IMR-90 (cell line): ENCODE results near the gene STK32A. TPM values are rescaled to one million over a fixed set of nuclear protein-coding genes. Genes with fewer than 3 reads are reported as not detected.
A peak's percentile ranks its signal among the peaks of the same experiment; 100 is the strongest.

Experiments used
- ATAC-seq: fragments of 200-7000 bp; cut with Tn5 transposase; 2 replicates; pipeline ENCODE4 v1.9.1; 2020; ENCODE audit warnings: low read depth, mild to moderate bottlenecking, moderate library complexity
- BruUV-seq: library from RNA; stranded (reverse); fragments of 400-500 nt; replicated peaks from 2 replicates; lab custom pipeline; 2021; lab: Mats Ljungman, UMichigan
- CTCF ChIA-PET: fragments of 300-600 bp; formaldehyde crosslinking; extraction: SDS; loops from one replicate; lab custom pipeline; 2021; ENCODE audit warnings: antibody characterized with exemption; lab: Yijun Ruan, JAX
- POLR2A ChIA-PET: fragments of 300-600 bp; sonication (Branson Sonifier 250); formaldehyde crosslinking; loops from one replicate; lab custom pipeline; 2022; ENCODE audit warnings: antibody characterized with exemption; ENCODE audit not compliant: unreplicated experiment; lab: Charles Lee
- DNase-seq: peaks from one replicate; pipeline ENCODE4 v3.0.0; 2013
- H2AFZ ChIP-seq: replicated peaks from 2 replicates; pipeline ENCODE3; 2013; ENCODE audit warnings: low read length, mild to moderate bottlenecking; ENCODE audit not compliant: poor library complexity
- H2AK5ac ChIP-seq: 2 replicates; pipeline ENCODE4 v1.6.1; 2013; ENCODE audit warnings: low read depth, low read length, inconsistent platforms
- H2AK9ac ChIP-seq: replicated peaks from 2 replicates; pipeline ENCODE3; 2013; ENCODE audit warnings: mild to moderate bottlenecking, low read depth, low read length, moderate library complexity; ENCODE audit not compliant: poor library complexity
- H2BK120ac ChIP-seq: 2 replicates; pipeline ENCODE4 v1.6.1; 2013; ENCODE audit warnings: low read depth, low read length, inconsistent platforms
- H2BK15ac ChIP-seq: 3 replicates; pipeline ENCODE4 v1.6.1; 2013; ENCODE audit warnings: low read depth, low read length, inconsistent platforms
- H2BK20ac ChIP-seq: 2 replicates; pipeline ENCODE4 v1.6.1; 2013; ENCODE audit warnings: low read depth, mild to moderate bottlenecking, inconsistent platforms, low read length, moderate library complexity
- H2BK5ac ChIP-seq: 2 replicates; pipeline ENCODE4 v1.6.1; 2013; ENCODE audit warnings: mild to moderate bottlenecking, low read depth, low read length, inconsistent platforms; ENCODE audit not compliant: poor library complexity, severe bottlenecking
- H3K14ac ChIP-seq: replicated peaks from 2 replicates; pipeline ENCODE4 v1.6.1; 2013; ENCODE audit warnings: low read depth, low read length, inconsistent platforms
- H3K18ac ChIP-seq: 2 replicates; pipeline ENCODE4 v1.6.1; 2013; ENCODE audit warnings: low read depth, low read length, control low read depth
- H3K23ac ChIP-seq: 2 replicates; pipeline ENCODE4 v1.6.1; 2013; ENCODE audit warnings: low read depth, low read length, inconsistent platforms
- H3K27ac ChIP-seq: 2 replicates; pipeline ENCODE4 v1.5.1; 2013; ENCODE audit warnings: mild to moderate bottlenecking, control low read depth, low read length; ENCODE audit not compliant: insufficient read depth
- H3K27me3 ChIP-seq: 2 replicates; pipeline ENCODE4 v1.6.1; 2013; ENCODE audit warnings: low read length; ENCODE audit not compliant: control insufficient read depth, insufficient read depth
- H3K36me3 ChIP-seq: 2 replicates; pipeline ENCODE4 v1.6.1; 2013; ENCODE audit warnings: low read length, mixed read lengths; ENCODE audit not compliant: control insufficient read depth, insufficient read depth
- H3K4ac ChIP-seq: 2 replicates; pipeline ENCODE4 v1.6.1; 2013; ENCODE audit warnings: low read depth, low read length, inconsistent platforms
- H3K4me1 ChIP-seq: 2 replicates; pipeline ENCODE4 v1.6.1; 2013; ENCODE audit warnings: low read length, mixed read lengths; ENCODE audit not compliant: control insufficient read depth, insufficient read depth
- H3K4me2 ChIP-seq: 2 replicates; pipeline ENCODE4 v1.6.1; 2013; ENCODE audit warnings: low read depth, mild to moderate bottlenecking, control low read depth, low read length, moderate library complexity
- H3K4me3 ChIP-seq: 2 replicates; pipeline ENCODE4 v1.5.1; 2013; ENCODE audit warnings: low read depth, mild to moderate bottlenecking, control low read depth, low read length, moderate library complexity; ENCODE audit not compliant: insufficient read depth
- H3K56ac ChIP-seq: 2 replicates; pipeline ENCODE4 v1.6.1; 2013; ENCODE audit warnings: low read length, inconsistent platforms; ENCODE audit not compliant: insufficient read depth; ENCODE audit errors: extremely low read depth
- H3K79me1 ChIP-seq, 2 experiments: 2 replicates each; pipeline ENCODE4 v1.6.1; 2013; ENCODE audit warnings: low read length in 2 of 2, inconsistent platforms in 1 of 2, low read depth in 1 of 2
- H3K9ac ChIP-seq: 2 replicates; pipeline ENCODE4 v1.6.1; 2013; ENCODE audit warnings: low read depth, low read length, control low read depth
- H3K9me1 ChIP-seq: 2 replicates; pipeline ENCODE4 v1.6.1; 2013; ENCODE audit warnings: low read length, inconsistent platforms; ENCODE audit not compliant: insufficient read depth
- H3K9me3 ChIP-seq: 2 replicates; pipeline ENCODE4 v1.6.1; 2013; ENCODE audit warnings: low read length; ENCODE audit not compliant: control insufficient read depth, insufficient read depth
- H4K20me1 ChIP-seq: 2 replicates; pipeline ENCODE4 v1.6.1; 2013; ENCODE audit warnings: low read length, inconsistent platforms; ENCODE audit not compliant: insufficient read depth
- H4K5ac ChIP-seq: 2 replicates; pipeline ENCODE4 v1.6.1; 2013; ENCODE audit warnings: mild to moderate bottlenecking, low read depth, low read length, control low read depth
- H4K8ac ChIP-seq, 2 experiments: 2 replicates each; pipeline ENCODE4 v1.6.1; 2013; ENCODE audit warnings: low read depth in 2 of 2, low read length in 2 of 2, control low read depth in 1 of 2, inconsistent platforms in 1 of 2
- H4K91ac ChIP-seq: 2 replicates; pipeline ENCODE4 v1.6.1; 2013; ENCODE audit warnings: low read depth, low read length, inconsistent platforms; ENCODE audit not compliant: insufficient read depth
- CEBPB ChIP-seq: IDR thresholded peaks from 2 replicates; pipeline ENCODE4 v1.6.1; 2012; ENCODE audit warnings: low read depth, low read length, improper control_type of control experiment
- MAFK ChIP-seq: IDR thresholded peaks from 2 replicates; pipeline ENCODE4 v1.6.1; 2012; ENCODE audit warnings: low read depth, low read length, improper control_type of control experiment
- WGBS, 2 experiments: methylation state at CpG; one replicate each; pipeline versions ENCODE4 v1.1.5 to v1.1.7; 2013; ENCODE audit warnings: missing lambda C conversion rate in 2 of 2; ENCODE audit not compliant: insufficient read length in 1 of 2; ENCODE audit errors: extremely low coverage in 2 of 2; 5-methylcytosine and 5-hydroxymethylcytosine counted together
- dilution Hi-C: fragments of 300-500 bp; cut with HindIII; formaldehyde crosslinking; loops from one replicate; pipeline ENCODE4 v1.14.3; 2018; ENCODE audit warnings: low sequenced_read_pairs; ENCODE audit not compliant: unreplicated experiment
- in situ Hi-C: fragments of 300-500 bp; cut with MboI; formaldehyde crosslinking; loops from 3 replicates; pipeline ENCODE4 v1.14.3; 2019; ENCODE audit warnings: low sequenced_read_pairs, inconsistent platforms, mixed read lengths
- intact Hi-C: fragments of 100-400 bp; cut with micrococcal nuclease; formaldehyde crosslinking; loops from 2 replicates; pipeline ENCODE4 v1.10.0; 2022
- polyA plus RNA-seq, 3 experiments: library from polyadenylated mRNA; depleted of rRNA; stranded (reverse); fragments of >200 nt; gene quantifications; 2 replicates each; pipeline ENCODE4 v1.2.3, GENCODE V29; 2012; ENCODE audit warnings: low replicate concordance in 1 of 3
- total RNA-seq: library from RNA; depleted of rRNA; stranded (reverse); fragments of >200 nt; gene quantifications from 2 replicates; pipeline ENCODE4 v1.2.3, GENCODE V29; 2012

STK32A gene
- total and polyA plus RNA-seq, 2 of the 4 experiments (the other 2 are of a cell fraction) = 0.12 to 0.18 TPM

- ATAC-seq (no peak), DNase-seq (no peak)
- Histone ChIP-seq H2BK15ac (no peak overlapping the region), H4K20me1 (no peaks in the 10 kb centered on the region), H3K4me1 (no peaks in the 10 kb centered on the region), H3K23ac (no peak overlapping the region), H4K91ac (no peak overlapping the region), H3K36me3 (no peaks in the 10 kb centered on the region), H3K9ac (no peak overlapping the region), H3K9me1 (no peaks in the 10 kb centered on the region), H3K18ac (no peak overlapping the region), H2AK5ac (no peak overlapping the region), H4K5ac (no peak overlapping the region), H2BK5ac (no peak overlapping the region), H3K27me3 (peaks cover 2% of the 10 kb centered on the region; the same call in 1 of the 2 replicates), H2AFZ (no peak overlapping the region), H3K27ac (no peak overlapping the region), H3K9me3 (peaks cover 2% of the 10 kb centered on the region; the same call in 1 of the 2 replicates), H3K4me2 (no peak overlapping the region), H3K79me1 (no peaks in the 10 kb centered on the region), H3K56ac (no peak overlapping the region), H3K4ac (no peak overlapping the region), H4K8ac (no peak overlapping the region), H2AK9ac (no peak overlapping the region), H3K14ac (no peak overlapping the region), H2BK20ac (no peak overlapping the region), H2BK120ac (no peak overlapping the region), H3K4me3 (no peak overlapping the region)
- dilution Hi-C loops = no loop called here
- WGBS, 2 experiments = no CpG with 5 or more reads among the region's 1 CpG
- peak; percentile 98 for TF ChIP-seq MAFK
- no peak for TF ChIP-seq CEBPB
- ChIA-PET POLR2A (no interaction called here), CTCF (interaction anchor here (0.9 kb wide), 1 partner anchor 11 kb away, joined by 3 read pairs; no protein-coding TSS in a partner anchor)
- in situ Hi-C loops = no loop called here
- intact Hi-C loops = no loop called here
- BruUV-seq = no TSS peak
Observed at GRCh38 chr5:147377682-147378081, 142.9 kb downstream of the STK32A start.
